PFSK-1 (cell line): ENCODE measurements around the gene FAH.

Source experiments
- POLR2AphosphoS5 ChIP-seq: IDR thresholded peaks from 2 replicates; pipeline ENCODE4 v1.6.1; 2012; ENCODE audit warnings: low read depth, mild to moderate bottlenecking, control low read depth, low read length, moderate library complexity
- SIN3A ChIP-seq: IDR thresholded peaks from 2 replicates; pipeline ENCODE4 v1.6.1; 2012; ENCODE audit warnings: mild to moderate bottlenecking, low read length, moderate library complexity, borderline replicate concordance; ENCODE audit not compliant: insufficient read depth
- TF ChIP-seq, protein P1 (sequence below), 2 experiments: IDR thresholded peaks; 2 replicates each; pipeline versions ENCODE4 v1.6.1 to v1.8.0; 2011 to 2012; ENCODE audit warnings: low read depth in 2 of 2, low read length in 2 of 2, control low read depth in 1 of 2, inconsistent platforms in 1 of 2, mild to moderate bottlenecking in 1 of 2, moderate library complexity in 1 of 2; ENCODE audit not compliant: insufficient read depth in 1 of 2

DNA sequence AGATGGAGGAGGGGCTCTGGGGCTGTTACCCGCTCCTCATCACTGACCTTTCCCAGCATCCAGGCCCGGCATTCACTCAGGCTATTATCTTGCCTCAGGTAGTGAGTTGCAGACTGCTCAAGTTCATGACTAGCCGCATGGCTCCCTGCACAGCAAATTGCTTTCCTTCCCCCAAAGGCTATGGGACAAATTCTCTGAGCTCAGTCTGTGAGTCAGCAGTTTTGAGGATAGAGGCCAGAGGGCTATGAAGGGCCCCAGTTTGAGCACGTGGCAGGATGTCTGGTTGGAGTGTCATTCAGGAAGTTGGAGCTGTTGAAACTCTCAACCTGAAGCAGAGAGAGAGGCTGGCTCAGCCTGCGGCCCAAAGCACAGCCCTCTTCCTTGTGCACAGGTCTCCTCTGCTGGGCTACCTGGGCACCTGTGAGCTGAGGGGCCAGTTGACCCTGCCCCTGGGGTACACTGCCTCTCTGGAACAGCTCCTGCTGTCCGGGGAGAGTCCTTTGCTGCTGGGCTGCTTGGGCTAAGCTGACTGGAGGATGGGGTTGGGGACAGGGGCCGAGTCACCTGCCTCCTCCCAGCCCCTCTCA lies 7.9 kb downstream of the FAH start:
- TF ChIP-seq, protein P1, sequence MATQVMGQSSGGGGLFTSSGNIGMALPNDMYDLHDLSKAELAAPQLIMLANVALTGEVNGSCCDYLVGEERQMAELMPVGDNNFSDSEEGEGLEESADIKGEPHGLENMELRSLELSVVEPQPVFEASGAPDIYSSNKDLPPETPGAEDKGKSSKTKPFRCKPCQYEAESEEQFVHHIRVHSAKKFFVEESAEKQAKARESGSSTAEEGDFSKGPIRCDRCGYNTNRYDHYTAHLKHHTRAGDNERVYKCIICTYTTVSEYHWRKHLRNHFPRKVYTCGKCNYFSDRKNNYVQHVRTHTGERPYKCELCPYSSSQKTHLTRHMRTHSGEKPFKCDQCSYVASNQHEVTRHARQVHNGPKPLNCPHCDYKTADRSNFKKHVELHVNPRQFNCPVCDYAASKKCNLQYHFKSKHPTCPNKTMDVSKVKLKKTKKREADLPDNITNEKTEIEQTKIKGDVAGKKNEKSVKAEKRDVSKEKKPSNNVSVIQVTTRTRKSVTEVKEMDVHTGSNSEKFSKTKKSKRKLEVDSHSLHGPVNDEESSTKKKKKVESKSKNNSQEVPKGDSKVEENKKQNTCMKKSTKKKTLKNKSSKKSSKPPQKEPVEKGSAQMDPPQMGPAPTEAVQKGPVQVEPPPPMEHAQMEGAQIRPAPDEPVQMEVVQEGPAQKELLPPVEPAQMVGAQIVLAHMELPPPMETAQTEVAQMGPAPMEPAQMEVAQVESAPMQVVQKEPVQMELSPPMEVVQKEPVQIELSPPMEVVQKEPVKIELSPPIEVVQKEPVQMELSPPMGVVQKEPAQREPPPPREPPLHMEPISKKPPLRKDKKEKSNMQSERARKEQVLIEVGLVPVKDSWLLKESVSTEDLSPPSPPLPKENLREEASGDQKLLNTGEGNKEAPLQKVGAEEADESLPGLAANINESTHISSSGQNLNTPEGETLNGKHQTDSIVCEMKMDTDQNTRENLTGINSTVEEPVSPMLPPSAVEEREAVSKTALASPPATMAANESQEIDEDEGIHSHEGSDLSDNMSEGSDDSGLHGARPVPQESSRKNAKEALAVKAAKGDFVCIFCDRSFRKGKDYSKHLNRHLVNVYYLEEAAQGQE (IDR thresholded peaks at IDR 0.05; ENCODE audit: insufficient read depth in 1 of 2, low read depth in 2 of 2, low read length in 2 of 2) = peak in 1 of 2 experiments; percentile 50; a peak in 2 of 4 replicates
- TF ChIP-seq SIN3A = peak; percentile 38; the same call in 1 of the 2 replicates
- no peak for TF ChIP-seq POLR2AphosphoS5
